Liver (tissue), 9 donors: ENCODE data around the gene MTHFS. TPM values are rescaled to one million over a fixed set of nuclear protein-coding genes. Genes with fewer than 3 reads are reported as not detected.

Source experiments
- DNase-seq: peaks from one replicate; pipeline ENCODE4 v3.0.0-alpha.2; 2017; ENCODE audit warnings: low spot score
- H3K27ac ChIP-seq, 2 donors: one replicate each; pipeline ENCODE4 v1.7.0; 2013; ENCODE audit warnings: inconsistent platforms in 2 of 2, low read length in 2 of 2, control low read depth in 1 of 2, low read depth in 1 of 2, mild to moderate bottlenecking in 1 of 2
- H3K27me3 ChIP-seq, 4 donors: one replicate each; pipeline versions ENCODE4 v1.6.1 to v1.7.0; 2013; ENCODE audit warnings: low read length in 3 of 4, inconsistent platforms in 1 of 4, mild to moderate bottlenecking in 1 of 4, moderate library complexity in 1 of 4; ENCODE audit not compliant: control insufficient read depth in 4 of 4, insufficient read depth in 4 of 4
- H3K36me3 ChIP-seq, 4 donors: one replicate each; pipeline versions ENCODE4 v1.6.1 to v1.7.0; 2013; ENCODE audit warnings: low read length in 3 of 4, mild to moderate bottlenecking in 3 of 4, low read depth in 1 of 4, moderate library complexity in 1 of 4; ENCODE audit not compliant: control insufficient read depth in 4 of 4, insufficient read depth in 3 of 4
- H3K4me1 ChIP-seq, 4 donors: one replicate each; pipeline versions ENCODE4 v1.6.1 to v1.7.0; 2013; ENCODE audit warnings: low read length in 3 of 4, mild to moderate bottlenecking in 3 of 4, moderate library complexity in 1 of 4; ENCODE audit not compliant: control insufficient read depth in 4 of 4, insufficient read depth in 4 of 4
- H3K4me3 ChIP-seq, 3 donors: one replicate each; pipeline versions ENCODE4 v1.6.1 to v1.7.0; 2013; ENCODE audit warnings: low read length in 3 of 3, control low read depth in 1 of 3, low read depth in 1 of 3, mild to moderate bottlenecking in 1 of 3
- H3K9ac ChIP-seq, 2 donors: one replicate each; pipeline ENCODE4 v1.7.0; 2013; ENCODE audit warnings: low read length in 2 of 2, mild to moderate bottlenecking in 2 of 2, moderate library complexity in 2 of 2, control low read depth in 1 of 2, low read depth in 1 of 2
- H3K9me3 ChIP-seq, 4 donors: one replicate each; pipeline versions ENCODE4 v1.6.1 to v1.7.0; 2013; ENCODE audit warnings: low read length in 3 of 4; ENCODE audit not compliant: control insufficient read depth in 4 of 4
- ATF3 ChIP-seq: IDR thresholded peaks from 2 replicates; pipeline ENCODE4 v1.6.1; 2016; ENCODE audit warnings: antibody characterized with exemption
- CTCF ChIP-seq: fragments of 150-350 bp; IDR thresholded peaks from 2 replicates; pipeline ENCODE4 v1.5.1; 2017; ENCODE audit warnings: improper control_type of control experiment, low read depth, low read length; ENCODE audit not compliant: missing input control
- EGR1 ChIP-seq, 2 donors: IDR thresholded peaks; 2 replicates each; pipeline ENCODE4 v1.6.1; 2016 to 2018; ENCODE audit warnings: antibody characterized with exemption in 2 of 2, low read depth in 2 of 2
- FOXA1 ChIP-seq: IDR thresholded peaks from 2 replicates; pipeline ENCODE4 v1.6.1; 2016; ENCODE audit warnings: antibody characterized with exemption
- FOXA2 ChIP-seq: IDR thresholded peaks from 2 replicates; pipeline ENCODE4 v1.6.1; 2016; ENCODE audit warnings: antibody characterized with exemption
- GABPA ChIP-seq, 2 donors: IDR thresholded peaks in 1 of 2; conservative IDR thresholded peaks in 1 of 2; 2 replicates each; pipeline ENCODE4 v1.6.1; 2016; ENCODE audit warnings: antibody characterized with exemption in 2 of 2, mild to moderate bottlenecking in 1 of 2, moderate library complexity in 1 of 2
- HNF4A ChIP-seq, 2 donors: conservative IDR thresholded peaks; 2 replicates each; pipeline ENCODE4 v1.6.1; 2016; ENCODE audit warnings: antibody characterized with exemption in 2 of 2, mild to moderate bottlenecking in 2 of 2
- HNF4G ChIP-seq: IDR thresholded peaks from 2 replicates; pipeline ENCODE4 v1.6.1; 2016; ENCODE audit warnings: antibody characterized with exemption
- JUND ChIP-seq, 2 donors: IDR thresholded peaks; 2 replicates each; pipeline ENCODE4 v1.6.1; 2016; ENCODE audit warnings: antibody characterized with exemption in 2 of 2
- MAX ChIP-seq: IDR thresholded peaks from 2 replicates; pipeline ENCODE4 v1.6.1; 2016; ENCODE audit warnings: antibody characterized with exemption
- NR2F2 ChIP-seq: IDR thresholded peaks from 2 replicates; pipeline ENCODE4 v1.6.1; 2016; ENCODE audit warnings: antibody characterized with exemption
- RAD21 ChIP-seq, 2 donors: IDR thresholded peaks; 2 replicates each; pipeline ENCODE4 v1.6.1; 2016; ENCODE audit warnings: antibody characterized with exemption in 2 of 2, mild to moderate bottlenecking in 2 of 2
- REST ChIP-seq: IDR thresholded peaks from 2 replicates; pipeline ENCODE4 v1.6.1; 2016; ENCODE audit warnings: antibody characterized with exemption, mild to moderate bottlenecking
- RXRA ChIP-seq, 2 donors: IDR thresholded peaks; 2 replicates each; pipeline ENCODE4 v1.6.1; 2017 to 2018; ENCODE audit warnings: antibody characterized with exemption in 2 of 2, mild to moderate bottlenecking in 1 of 2
- SP1 ChIP-seq: IDR thresholded peaks from 2 replicates; pipeline ENCODE4 v1.6.1; 2018; ENCODE audit warnings: antibody characterized with exemption, mild to moderate bottlenecking
- TAF1 ChIP-seq: conservative IDR thresholded peaks from 2 replicates; pipeline ENCODE4 v1.6.1; 2016; ENCODE audit warnings: antibody characterized with exemption, mild to moderate bottlenecking
- YY1 ChIP-seq: IDR thresholded peaks from 2 replicates; pipeline ENCODE4 v1.6.1; 2016; ENCODE audit warnings: antibody characterized with exemption, mild to moderate bottlenecking
- ZBTB33 ChIP-seq: IDR thresholded peaks from 2 replicates; pipeline ENCODE4 v1.6.1; 2016; ENCODE audit warnings: antibody characterized with exemption
- WGBS: extraction: QIAGEN DNeasy Blood & Tissue Kit; methylation state at CpG from one replicate; pipeline ENCODE4 v1.1.7; 2013; 5-methylcytosine and 5-hydroxymethylcytosine counted together
- polyA plus RNA-seq, 2 donors: library from polyadenylated mRNA; stranded (reverse) in 1 of 2; unstranded in 1 of 2; fragments of 200-250 nt in 1 of 2; fragments of >200 nt in 1 of 2; fragmentation: Nextera tagmentation in 1 of 2; extraction: Ambion mirVana in 1 of 2; gene quantifications; one replicate each; pipeline versions ENCODE4 v1.2.1 to v1.2.3, GENCODE V29; 2013 to 2015
- total RNA-seq, 2 donors: library from RNA; depleted of rRNA; stranded (reverse); fragments of >200 nt; gene quantifications; one replicate each; pipeline ENCODE4 v1.2.3, GENCODE V29; 2014
- donor health status: healthy.
- donor health status: healthy.
- donor health status: healthy.
- donor health status: healthy.
- donor health status: healthy.

Gene MTHFS
- total and polyA plus RNA-seq, 4 donors = 40.9 to 338 (median 157) TPM

GRCh38 chr15:79898369-79898768, 1.6 kb upstream of the MTHFS start:
- TF ChIP-seq RXRA (IDR thresholded peaks at IDR 0.05) = no peak
- Histone ChIP-seq H3K9ac (peak overlapping the region; percentile 39 to 51), H3K36me3 (no peaks in the 10 kb centered on the region), H3K27me3 (no peaks in the 10 kb centered on the region), H3K4me3 (no peak overlapping the region), H3K27ac (peak overlapping the region; percentile 81 to 98), H3K4me1 (peaks cover 4 to 23% (median 6%) of the 10 kb centered on the region in 4 donors), H3K9me3 (no peaks in the 10 kb centered on the region)
- DNase-seq = no peak
- WGBS = 73% methylated on average over 4 of the region's 4 CpGs

GRCh38 chr15:79897701-79898113, 893 bp upstream of the MTHFS start:
- Histone ChIP-seq H3K27me3 (no peaks in the 10 kb centered on the region), H3K27ac (peak overlapping the region; percentile 81 to 98), H3K4me1 (peaks cover 4 to 23% (median 6%) of the 10 kb centered on the region in 4 donors), H3K9me3 (no peaks in the 10 kb centered on the region), H3K9ac (peak overlapping the region; percentile 76 to 99), H3K36me3 (no peaks in the 10 kb centered on the region), H3K4me3 (peak overlapping the region in 2 of 3 donors; percentile 27 to 97)
- DNase-seq = no peak
- TF ChIP-seq RXRA (IDR thresholded peaks at IDR 0.05) = no peak
- no peak for TF ChIP-seq EGR1 (IDR thresholded peaks at IDR 0.05; ENCODE audit: low read depth in 2 of 2)
- TF ChIP-seq FOXA1 = no peak
- TF ChIP-seq FOXA2 = no peak
- TF ChIP-seq ZBTB33 = no peak
- TF ChIP-seq REST = no peak
- TF ChIP-seq YY1 = no peak
- TF ChIP-seq NR2F2 = no peak
- no peak for TF ChIP-seq ATF3
- no peak for TF ChIP-seq SP1
- no peak for TF ChIP-seq HNF4G
- TF ChIP-seq JUND (IDR thresholded peaks at IDR 0.05) = no peak
- no peak for TF ChIP-seq RAD21 (IDR thresholded peaks at IDR 0.05)
- TF ChIP-seq TAF1 = no peak
- no peak for TF ChIP-seq MAX
- TF ChIP-seq HNF4A (conservative IDR thresholded peaks at IDR 0.05) = no peak
- TF ChIP-seq GABPA (IDR thresholded peaks at IDR 0.05 in 1 of 2, conservative IDR thresholded peaks at IDR 0.05 in 1 of 2) = no peak
- TF ChIP-seq CTCF = no peak
- whole genome bisulfite sequencing = 76% methylated on average over 6 of the region's 6 CpGs
